Endodermal cell (in vitro differentiated cells): ENCODE data around the gene RAD54L2. TPM values are rescaled to one million over a fixed set of nuclear protein-coding genes. Genes with fewer than 3 reads are reported as not detected.
A peak's percentile ranks its signal among the peaks of the same experiment; 100 is the strongest.
"Not testable (repeated sequence)": the region's sequence is repeated elsewhere in the genome, so short reads cannot be mapped to it uniquely, and the experiment has no call there.

Experiments
- DNase-seq: peaks from one replicate; pipeline ENCODE4 v3.0.0-alpha.2; 2017
- H3K27ac ChIP-seq: 2 replicates; pipeline ENCODE4 v1.5.1; 2013; ENCODE audit warnings: mild to moderate bottlenecking, low read depth, low read length, moderate library complexity
- H3K27me3 ChIP-seq: 2 replicates; pipeline ENCODE4 v1.6.1; 2013; ENCODE audit warnings: mild to moderate bottlenecking, low read length, moderate library complexity; ENCODE audit not compliant: insufficient read depth, control insufficient read depth, poor library complexity, severe bottlenecking
- H3K36me3 ChIP-seq: 2 replicates; pipeline ENCODE4 v1.7.0; 2013; ENCODE audit warnings: mild to moderate bottlenecking, low read length, moderate library complexity; ENCODE audit not compliant: control insufficient read depth, insufficient read depth
- H3K4me1 ChIP-seq: one replicate; pipeline ENCODE4 v1.7.0; 2013; ENCODE audit warnings: low read length; ENCODE audit not compliant: control insufficient read depth, insufficient read depth
- H3K4me3 ChIP-seq: 2 replicates; pipeline ENCODE4 v1.5.1; 2013; ENCODE audit warnings: mild to moderate bottlenecking, low read length, moderate library complexity
- H3K9ac ChIP-seq: 2 replicates; pipeline ENCODE4 v1.6.1; 2013; ENCODE audit warnings: mild to moderate bottlenecking, low read length, moderate library complexity; ENCODE audit not compliant: poor library complexity, severe bottlenecking; ENCODE audit errors: extremely low read depth
- H3K9me3 ChIP-seq: 2 replicates; pipeline ENCODE4 v1.6.1; 2013; ENCODE audit warnings: mild to moderate bottlenecking, low read length, moderate library complexity; ENCODE audit not compliant: control insufficient read depth
- H3K27ac Mint-ChIP-seq: 2 replicates; pipeline ENCODE4 v1.8.0; 2020; ENCODE audit warnings: mixed read lengths
- H3K27me3 Mint-ChIP-seq: 2 replicates; pipeline ENCODE4 v1.8.0; 2021; ENCODE audit warnings: mild to moderate bottlenecking, mixed read lengths; ENCODE audit not compliant: insufficient read depth
- H3K36me3 Mint-ChIP-seq: 2 replicates; pipeline ENCODE4 v1.8.0; 2020; ENCODE audit warnings: low read depth, mixed read lengths
- H3K4me1 Mint-ChIP-seq: 2 replicates; pipeline ENCODE4 v1.8.0; 2020; ENCODE audit warnings: mixed read lengths
- H3K4me3 Mint-ChIP-seq: 2 replicates; pipeline ENCODE4 v1.8.0; 2020; ENCODE audit warnings: mild to moderate bottlenecking, moderate library complexity, mixed read lengths
- H3K9me3 Mint-ChIP-seq: 2 replicates; pipeline ENCODE4 v1.8.0; 2020; ENCODE audit warnings: mild to moderate bottlenecking, mixed read lengths
- WGBS, 2 experiments: methylation state at CpG; one replicate each; pipeline versions ENCODE4 v1.1.5 to v1.1.7; 2013; ENCODE audit warnings: missing lambda C conversion rate in 2 of 2, mixed read lengths in 1 of 2; ENCODE audit not compliant: insufficient coverage in 1 of 2, insufficient read length in 1 of 2; 5-methylcytosine and 5-hydroxymethylcytosine counted together
- total RNA-seq, 2 donors: library from RNA; stranded (reverse); fragmentation: NEBNext Ultra II Directional in 1 of 2; extraction: Animal tissue kit (Norgen Biotek cat#: 25700) in 1 of 2; gene quantifications; 2 replicates in 1 of 2; 3 replicates in 1 of 2; pipeline ENCODE4 v1.2.1, GENCODE V29; 2021
- TF ChIP-seq, protein P1 (sequence below): fragments of 200-600 bp; sonication (generic); conservative IDR thresholded peaks from 2 replicates; pipeline ENCODE4 v1.5.0; 2021; ENCODE audit warnings: antibody characterized with exemption, mild to moderate bottlenecking

Gene RAD54L2
- total RNA-seq, 2 donors from 2014 or later = 54.1 to 56.4 TPM

DNA sequence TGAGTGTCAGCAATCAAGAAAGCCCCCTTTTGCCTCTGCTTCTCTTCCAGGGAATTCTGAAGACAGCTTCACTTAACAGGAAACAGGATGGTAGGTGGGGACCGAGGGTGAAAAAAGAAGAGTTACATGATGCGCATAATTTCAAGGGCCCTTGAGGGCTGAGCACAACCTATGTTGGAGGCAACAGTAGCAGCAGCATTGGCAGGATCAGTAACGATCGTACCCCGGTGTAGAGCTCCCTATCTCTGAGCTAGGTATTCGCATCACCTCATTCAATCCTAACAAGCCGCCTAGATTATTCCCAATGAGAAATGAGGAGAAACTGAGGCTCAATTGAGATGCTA lies 432 bp upstream of the RAD54L2 start:
- Histone ChIP-seq H3K36me3 (peaks cover 11% of the 10 kb centered on the region), H3K27me3 (no peaks in the 10 kb centered on the region), H3K4me3 (peak overlapping the region; percentile 86), H3K9ac (peak overlapping the region; percentile 93), H3K27ac (peak overlapping the region; percentile 67), H3K9me3 (peaks cover 5% of the 10 kb centered on the region), H3K4me1 (no peaks in the 10 kb centered on the region)
- Mint-ChIP-seq H3K4me3 (peak overlapping the region; percentile 93), H3K36me3 (peaks cover 18% of the 10 kb centered on the region), H3K4me1 (peaks cover 24% of the 10 kb centered on the region), H3K9me3 (no peaks in the 10 kb centered on the region), H3K27ac (peak overlapping the region; percentile 90), H3K27me3 (peaks cover 4% of the 10 kb centered on the region)
- WGBS, 2 experiments = 17 to 25% methylated on average over 4 to 7 of the region's 7 CpGs
- TF ChIP-seq, protein P1, sequence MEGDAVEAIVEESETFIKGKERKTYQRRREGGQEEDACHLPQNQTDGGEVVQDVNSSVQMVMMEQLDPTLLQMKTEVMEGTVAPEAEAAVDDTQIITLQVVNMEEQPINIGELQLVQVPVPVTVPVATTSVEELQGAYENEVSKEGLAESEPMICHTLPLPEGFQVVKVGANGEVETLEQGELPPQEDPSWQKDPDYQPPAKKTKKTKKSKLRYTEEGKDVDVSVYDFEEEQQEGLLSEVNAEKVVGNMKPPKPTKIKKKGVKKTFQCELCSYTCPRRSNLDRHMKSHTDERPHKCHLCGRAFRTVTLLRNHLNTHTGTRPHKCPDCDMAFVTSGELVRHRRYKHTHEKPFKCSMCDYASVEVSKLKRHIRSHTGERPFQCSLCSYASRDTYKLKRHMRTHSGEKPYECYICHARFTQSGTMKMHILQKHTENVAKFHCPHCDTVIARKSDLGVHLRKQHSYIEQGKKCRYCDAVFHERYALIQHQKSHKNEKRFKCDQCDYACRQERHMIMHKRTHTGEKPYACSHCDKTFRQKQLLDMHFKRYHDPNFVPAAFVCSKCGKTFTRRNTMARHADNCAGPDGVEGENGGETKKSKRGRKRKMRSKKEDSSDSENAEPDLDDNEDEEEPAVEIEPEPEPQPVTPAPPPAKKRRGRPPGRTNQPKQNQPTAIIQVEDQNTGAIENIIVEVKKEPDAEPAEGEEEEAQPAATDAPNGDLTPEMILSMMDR = no peak
- no peak for DNase-seq

DNA sequence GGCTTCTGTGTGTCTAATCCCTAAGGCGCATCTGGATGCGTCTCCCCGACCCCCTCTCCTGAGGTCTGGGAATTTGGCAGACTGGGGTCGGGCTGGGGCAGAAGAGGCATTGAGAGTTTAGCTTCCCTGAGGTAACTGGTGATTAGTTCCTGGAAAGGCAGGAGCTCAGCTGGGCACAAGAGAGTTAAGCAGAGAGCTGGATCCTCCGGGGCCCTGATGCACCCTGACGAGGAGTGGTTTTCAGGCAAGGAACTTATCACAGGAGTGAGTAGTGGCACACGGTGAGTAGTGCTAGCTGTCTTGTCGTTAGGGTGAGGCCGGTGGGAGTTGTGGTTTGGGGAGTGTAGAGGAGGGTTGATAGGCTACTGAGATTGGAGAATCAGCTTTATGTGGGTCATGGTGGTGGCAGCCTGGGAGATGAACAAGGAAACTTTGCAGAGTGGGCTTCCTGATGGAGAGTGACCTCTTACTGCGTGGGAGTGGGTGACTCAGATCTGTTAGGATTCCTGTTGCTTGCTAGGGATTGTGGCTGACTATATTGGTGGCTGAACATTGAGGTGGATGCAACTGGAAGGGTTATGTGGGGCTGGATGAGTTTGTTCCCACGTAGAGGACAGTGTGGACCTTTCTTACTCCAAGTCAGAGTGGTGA lies 897 bp downstream of the RAD54L2 start:
- DNase-seq = peak; percentile 77
- TF ChIP-seq, protein P1 = no peak
- H3K4me3 ChIP-seq = peak overlapping the region; percentile 86
- H3K9me3 ChIP-seq = peaks cover 5% of the 10 kb centered on the region
- no peaks in the 10 kb centered on the region for H3K9me3 Mint-ChIP-seq
- H3K27me3 ChIP-seq = no peaks in the 10 kb centered on the region
- H3K27ac Mint-ChIP-seq = peak overlapping the region; percentile 73
- H3K9ac ChIP-seq = peak overlapping the region; percentile 93
- peaks cover 35% of the 10 kb centered on the region for H3K4me1 Mint-ChIP-seq
- peak overlapping the region; percentile 93 for H3K27ac ChIP-seq
- peak overlapping the region; percentile 93 for H3K4me3 Mint-ChIP-seq
- H3K36me3 Mint-ChIP-seq = peaks cover 20% of the 10 kb centered on the region
- WGBS, 2 experiments = 7 to 8% methylated on average over 9 to 11 of the region's 11 CpGs
- H3K36me3 ChIP-seq = peaks cover 13% of the 10 kb centered on the region
- peaks cover 4% of the 10 kb centered on the region for H3K4me1 ChIP-seq
- peaks cover 4% of the 10 kb centered on the region for H3K27me3 Mint-ChIP-seq

DNA sequence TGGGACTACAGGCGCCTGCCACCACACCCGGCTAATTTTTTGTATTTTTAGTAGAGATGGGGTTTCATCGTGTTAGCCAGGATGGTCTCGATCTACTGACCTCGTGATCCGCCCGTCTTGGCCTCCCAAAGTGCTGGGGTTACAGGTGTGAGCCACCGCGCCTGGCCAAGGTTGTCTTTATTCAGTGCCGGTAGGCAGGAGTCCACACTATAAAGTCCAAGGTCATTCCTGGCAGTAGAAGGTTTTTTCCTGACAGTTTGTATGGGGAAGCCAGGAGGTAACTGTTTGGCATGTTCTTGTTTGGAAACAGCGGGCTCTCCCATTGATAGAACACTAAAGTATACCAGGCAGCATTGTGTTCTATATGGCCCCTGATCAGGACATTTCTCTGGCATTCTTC lies 4.1 kb downstream of the RAD54L2 start:
- peaks cover 25% of the 10 kb centered on the region for H3K36me3 Mint-ChIP-seq
- H3K27ac ChIP-seq, H3K9ac ChIP-seq, H3K4me1 ChIP-seq, H3K27ac Mint-ChIP-seq, H3K4me3 Mint-ChIP-seq, H3K4me3 ChIP-seq, H3K9me3 Mint-ChIP-seq, H3K27me3 Mint-ChIP-seq, H3K9me3 ChIP-seq, H3K27me3 ChIP-seq, DNase-seq: not testable (repeated sequence)
- 92 to 96% methylated on average over 6 to 11 of the region's 11 CpGs for WGBS, 2 experiments
- H3K4me1 Mint-ChIP-seq = peaks cover 43% of the 10 kb centered on the region
- peaks cover 16% of the 10 kb centered on the region for H3K36me3 ChIP-seq
